GM19239 (cell line): Measurements from ENCODE around the gene NPPC.
"Not testable (repeated sequence)": the region's sequence is repeated elsewhere in the genome, so short reads cannot be mapped to it uniquely, and the experiment has no call there.

Experiments used
- DNase-seq: peaks from one replicate; pipeline ENCODE4 v3.0.0; 2011; ENCODE audit warnings: low spot score; ENCODE audit not compliant: insufficient read length
- FAIRE-seq: peaks from 2 replicates; lab custom pipeline; 2011; peaks lifted over from hg19 to GRCh38; lab: Jason Lieb, UNC

NPPC gene

DNA sequence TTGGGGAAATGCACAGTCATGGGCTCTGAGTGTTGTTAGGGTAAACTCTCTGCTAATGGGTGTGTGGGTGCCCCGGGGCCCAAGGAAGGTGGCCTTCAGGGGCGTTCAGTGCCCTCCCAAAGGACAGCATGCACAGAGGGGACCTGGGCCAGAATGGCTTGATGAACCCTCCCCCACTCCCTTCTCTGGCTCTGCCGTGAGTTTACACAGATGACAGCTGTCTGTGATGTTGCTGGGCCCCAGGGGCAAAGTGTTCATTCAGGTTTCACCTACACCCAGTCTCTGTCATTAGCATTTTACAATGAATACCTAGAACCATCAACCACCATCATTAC, 3.2 kb downstream of the NPPC start:
- FAIRE-seq (no peak), DNase-seq (no peak)

DNA sequence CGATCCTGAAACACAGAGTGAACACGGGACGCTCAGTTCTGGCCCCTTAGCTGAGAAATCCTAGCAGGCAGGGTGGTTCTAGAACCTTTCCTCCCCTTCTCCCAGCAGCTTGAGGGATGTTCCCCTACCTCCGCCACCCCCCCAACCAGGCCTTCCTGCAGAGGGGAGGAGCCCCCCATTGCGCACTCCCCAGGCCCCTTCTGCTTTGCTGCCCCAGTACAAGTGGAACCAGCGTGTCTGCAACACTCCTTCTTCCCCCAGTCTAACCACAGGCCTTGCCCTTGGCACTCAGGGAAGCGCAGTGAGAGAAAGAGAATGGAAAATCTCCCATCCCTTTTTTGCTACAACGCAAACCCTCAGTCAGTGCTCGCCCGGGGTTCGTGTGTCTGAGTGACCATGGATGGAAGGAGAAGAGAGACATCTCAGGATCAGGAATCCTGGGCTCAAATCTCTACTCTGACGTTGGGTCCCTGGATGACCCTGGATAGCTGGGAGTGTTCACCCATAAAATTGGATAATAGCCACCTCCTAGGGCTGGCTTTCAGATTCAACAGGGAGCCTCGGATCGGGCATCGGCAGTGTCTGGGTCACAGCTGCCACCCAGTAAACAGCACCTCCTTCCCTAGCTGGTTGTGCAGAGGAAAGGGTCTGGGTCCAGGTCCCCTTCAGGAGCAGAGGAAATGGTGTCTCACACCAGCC, 3.7 kb downstream of the NPPC start:
- DNase-seq (no peak), FAIRE-seq (no peak)

DNA sequence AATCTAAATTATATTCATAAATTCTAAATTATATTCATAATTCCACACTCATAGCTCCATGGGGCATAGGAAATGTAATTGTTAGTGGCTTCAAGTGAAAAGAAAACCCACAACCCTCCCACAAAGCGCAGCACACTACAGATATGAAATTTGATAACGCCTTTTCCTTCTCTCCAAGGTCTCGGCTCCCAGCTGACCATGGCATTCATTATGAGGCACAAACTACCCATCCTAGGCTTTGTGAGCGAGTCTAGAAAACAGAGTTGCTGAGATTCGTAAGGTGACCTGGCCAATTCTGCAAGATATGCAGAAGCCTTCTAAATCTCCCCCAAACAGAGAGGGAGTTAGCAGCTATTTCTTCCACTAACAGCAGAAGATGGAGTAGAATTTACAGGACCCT, 5.4 kb downstream of the NPPC start:
- DNase-seq (no peak), FAIRE-seq (no peak)

DNA sequence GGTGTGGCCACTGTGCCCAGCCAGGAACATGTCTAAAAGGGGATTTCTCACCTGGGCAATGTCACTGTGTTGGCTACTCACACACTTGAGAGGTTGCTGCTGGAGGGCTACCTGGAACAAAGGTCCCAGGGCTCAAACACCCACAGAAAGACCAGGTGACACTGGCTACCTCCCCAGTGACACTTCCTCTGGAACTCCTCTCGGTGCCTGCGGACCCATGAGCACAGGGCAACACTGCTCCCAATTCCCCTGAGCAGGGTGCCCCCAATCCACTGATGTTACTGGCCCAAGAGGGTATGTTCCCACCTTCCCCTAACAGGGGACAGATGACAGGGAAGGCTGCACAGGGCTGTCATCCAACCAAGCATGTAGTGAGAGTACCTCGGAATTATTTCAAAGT, 5.8 kb downstream of the NPPC start:
- no peak for FAIRE-seq

DNA sequence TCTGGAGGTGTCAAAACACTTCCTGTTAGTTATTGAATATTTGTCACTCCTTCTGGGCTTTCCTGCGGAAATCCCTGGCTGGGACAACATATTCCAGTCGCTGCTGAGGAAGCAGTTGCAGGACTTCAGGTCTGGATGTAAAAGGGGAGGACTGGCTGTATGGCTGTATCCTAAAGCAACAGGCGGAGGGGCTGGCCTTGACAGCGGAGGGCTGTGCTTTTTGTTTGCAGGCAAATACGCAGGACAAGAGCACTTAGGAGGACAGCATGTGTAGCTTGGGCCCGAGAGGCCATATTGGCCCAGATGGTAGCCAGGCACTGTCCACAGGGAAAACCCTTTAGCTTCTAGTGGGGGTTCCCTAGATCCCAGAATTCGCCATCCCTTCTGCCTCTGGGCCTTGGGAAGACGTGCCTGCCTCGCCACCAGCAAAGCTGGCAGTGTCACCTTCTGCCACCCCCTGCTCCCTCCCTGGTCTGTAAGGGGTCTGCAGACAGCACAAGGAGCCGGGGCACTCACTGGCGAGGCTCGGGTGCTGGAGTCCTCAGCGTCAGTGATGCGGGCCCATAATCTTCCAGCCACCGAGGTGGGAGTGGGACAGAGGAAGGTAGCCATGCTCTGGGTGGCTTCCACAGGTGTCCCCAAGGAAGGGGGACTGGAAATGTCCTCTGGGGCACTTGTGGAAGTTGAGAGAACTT, 6.7 kb downstream of the NPPC start:
- no peak for FAIRE-seq

More for the DNA sequence above, 5.8 kb downstream of the NPPC start:
- DNase-seq, result no peak

DNA sequence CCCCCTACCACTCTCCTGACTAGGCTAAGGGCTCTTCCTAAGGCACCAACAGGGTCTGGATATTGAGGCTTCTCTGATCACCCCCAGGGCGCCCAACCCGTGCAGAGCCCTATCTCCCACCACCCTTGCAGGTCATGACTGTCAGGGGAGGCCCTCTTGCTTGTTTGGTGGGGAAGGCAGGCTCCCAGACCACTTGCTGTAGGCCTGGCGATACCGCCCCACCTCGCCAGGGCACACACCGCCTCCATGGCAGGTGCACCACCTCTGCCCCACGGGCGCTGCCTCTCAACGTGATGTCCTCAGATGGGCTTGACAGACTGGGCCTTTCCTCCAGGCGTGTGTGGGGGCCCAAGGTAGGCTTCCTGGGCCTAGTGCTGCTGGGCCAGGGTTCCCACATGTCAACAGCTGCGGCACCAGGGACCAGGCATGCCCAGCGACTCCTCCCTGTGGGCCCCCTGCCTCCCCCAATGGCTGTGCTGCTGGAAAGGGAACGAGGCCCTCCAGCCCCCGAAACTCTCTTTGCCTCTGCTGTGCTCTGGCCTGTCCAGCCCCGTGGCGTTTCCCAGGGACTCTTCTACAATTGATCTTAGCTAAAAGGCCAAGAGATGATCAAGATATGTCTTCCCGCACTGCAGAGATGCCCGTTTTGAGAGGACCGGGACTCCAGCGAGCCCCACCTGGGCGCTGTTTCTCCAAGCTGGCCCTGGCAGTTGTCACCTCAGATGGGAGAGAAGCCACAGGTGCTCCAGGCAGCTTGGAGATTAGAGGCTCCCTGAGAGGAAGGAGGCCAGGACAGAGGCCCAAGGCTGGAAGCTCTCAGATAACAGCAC, 7.5 kb downstream of the NPPC start:
- DNase-seq, result no peak
- FAIRE-seq, result no peak

More for the DNA sequence above, 6.7 kb downstream of the NPPC start:
- DNase-seq, result no peak

DNA sequence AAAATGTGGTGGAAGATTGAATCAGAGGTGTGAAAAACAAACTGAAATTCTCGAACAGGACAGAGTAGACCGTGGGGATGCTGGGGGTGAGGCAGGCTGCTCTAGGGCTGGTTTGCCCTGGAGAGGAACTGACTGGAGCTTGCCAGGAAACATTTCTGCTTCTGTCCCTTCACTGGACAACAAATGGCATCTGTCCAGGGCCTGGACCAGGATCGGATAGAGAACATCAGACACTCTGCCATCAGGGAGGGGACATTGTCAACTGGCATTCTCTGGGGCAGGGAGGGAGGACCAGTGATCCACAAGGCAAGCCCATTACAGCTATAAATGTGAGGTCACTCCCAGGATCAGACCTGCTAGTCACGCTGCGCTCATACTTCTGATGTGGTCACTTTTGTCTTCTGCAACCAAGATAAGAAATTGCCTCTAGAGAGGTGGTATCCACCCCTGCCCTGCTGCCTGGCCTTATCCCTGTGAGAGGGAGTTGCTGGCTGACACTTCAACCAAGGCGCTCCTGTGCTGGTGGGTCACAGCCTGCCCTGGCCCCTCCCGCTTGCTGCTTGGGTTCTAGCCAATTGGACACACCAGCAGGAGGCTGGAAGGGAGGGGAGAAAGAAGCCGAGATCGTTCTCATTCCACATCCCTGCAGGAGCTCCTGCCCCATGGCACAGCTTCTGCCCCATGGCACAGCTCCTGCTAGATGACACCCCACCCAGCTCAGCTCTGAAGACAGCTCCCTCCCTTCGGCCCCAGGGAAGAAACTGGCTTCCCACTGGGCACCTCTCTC, 8.7 kb downstream of the NPPC start:
- no peak for FAIRE-seq
- no peak for DNase-seq

DNA sequence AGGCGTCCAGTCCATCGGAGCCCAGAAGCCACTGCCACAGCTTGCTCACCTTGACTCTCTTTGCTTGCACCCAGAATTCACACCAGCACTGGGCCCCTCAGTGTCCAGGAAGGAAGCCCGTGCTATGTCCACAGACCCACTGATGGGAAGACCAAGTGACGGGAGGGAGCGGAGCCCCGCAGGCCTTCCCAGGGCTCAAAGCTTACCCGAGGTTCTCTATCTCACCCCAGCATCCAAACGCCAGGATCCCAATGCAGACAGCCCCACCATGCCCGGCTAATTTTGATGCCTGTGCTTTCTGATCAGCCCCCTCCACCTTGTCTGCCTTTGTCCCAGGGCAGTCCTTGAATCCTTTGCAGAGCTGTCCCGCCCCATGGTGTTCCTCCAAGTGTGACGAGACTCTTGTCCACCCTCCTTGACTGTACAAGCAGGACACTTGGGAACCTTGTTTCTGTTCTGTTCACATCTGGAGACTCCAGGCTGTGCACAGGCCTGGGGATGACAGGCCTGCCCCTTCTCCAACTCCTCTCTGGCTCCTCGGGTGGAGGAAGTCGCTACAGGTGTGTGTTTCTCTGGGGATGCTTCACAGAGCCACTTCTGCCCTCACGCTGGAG, 12.0 kb downstream of the NPPC start:
- FAIRE-seq (no peak), DNase-seq (no peak)

DNA sequence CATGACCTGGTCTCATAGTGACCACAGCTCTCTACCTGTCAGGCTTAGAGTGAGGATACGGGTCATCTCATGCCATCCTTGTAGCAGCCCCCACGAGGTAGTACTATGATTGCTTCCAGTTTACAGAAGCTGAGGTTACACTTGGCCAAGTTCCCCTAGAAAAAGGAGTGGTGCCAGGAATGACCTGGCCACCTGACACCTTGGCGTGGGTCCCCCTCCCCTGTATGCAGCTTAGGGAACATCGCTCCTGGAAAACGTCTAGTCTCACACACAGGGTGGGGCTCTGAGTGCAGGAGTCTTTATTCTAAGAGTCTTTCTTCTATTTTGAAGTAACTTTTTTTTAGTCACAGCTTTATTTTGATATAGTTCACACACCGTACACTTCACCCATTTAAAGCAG, 14.8 kb downstream of the NPPC start:
- FAIRE-seq, result no peak
- DNase-seq, result no peak

DNA sequence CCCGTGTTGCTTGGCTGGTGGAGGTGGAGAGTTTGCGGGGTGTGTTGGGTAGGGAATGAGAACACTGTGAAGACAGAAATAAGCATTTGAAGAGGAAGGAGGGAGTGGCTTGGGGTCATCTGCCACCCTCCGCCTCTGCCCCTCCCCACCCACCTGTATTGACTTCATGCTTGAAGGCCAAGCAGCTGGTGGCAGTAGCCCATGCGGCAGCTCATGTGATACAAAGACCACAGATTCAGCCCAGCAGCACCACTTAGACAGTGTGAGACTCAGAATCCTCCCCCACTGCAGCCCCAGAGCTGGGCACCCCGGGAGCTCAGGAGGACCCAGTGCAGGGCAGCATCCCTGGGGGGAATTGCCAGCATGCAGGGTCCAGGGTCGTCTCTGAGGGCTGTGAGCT, 15.4 kb downstream of the NPPC start:
- no peak for FAIRE-seq

DNA sequence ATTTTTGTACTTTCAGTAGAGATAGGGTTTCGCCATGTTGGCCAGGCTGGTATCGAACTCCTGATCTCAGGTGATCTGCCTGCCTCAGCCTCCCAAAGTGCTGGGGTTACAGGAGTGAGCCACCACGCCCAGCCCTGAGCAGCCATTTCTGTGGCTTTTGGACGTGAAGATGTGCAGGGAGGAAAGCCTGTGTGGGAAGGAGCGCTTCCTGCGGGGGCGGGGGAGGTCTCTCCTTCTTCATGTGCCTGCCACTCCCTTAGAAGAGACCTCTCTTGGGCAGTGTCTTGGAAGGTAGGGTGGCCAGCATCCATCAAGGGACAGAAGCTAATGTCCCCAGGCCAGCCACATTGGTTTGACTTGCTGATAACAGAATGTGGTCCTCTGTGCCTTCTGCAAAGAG, 16.0 kb downstream of the NPPC start:
- FAIRE-seq, result not testable (repeated sequence)

More for the DNA sequence above, 15.4 kb downstream of the NPPC start:
- DNase-seq, result no peak

DNA sequence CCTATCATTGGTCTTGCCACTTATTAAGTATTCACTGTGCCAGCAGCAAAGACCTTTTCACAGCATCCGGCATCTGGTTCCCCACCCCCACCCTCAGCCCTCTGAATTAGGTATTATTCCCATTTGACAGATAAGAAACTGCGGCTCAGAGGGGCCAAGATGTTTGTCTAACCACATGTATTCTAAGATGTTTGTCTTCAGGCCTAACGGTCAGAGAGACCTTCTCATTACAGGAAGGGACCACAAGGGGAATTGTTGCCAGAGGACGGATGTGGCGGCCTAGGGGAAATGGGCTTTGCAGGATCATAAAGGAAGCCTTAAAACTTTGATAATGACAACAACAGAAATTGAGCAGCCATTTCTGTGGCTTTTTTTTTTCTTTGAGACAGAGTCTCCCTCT, 16.6 kb downstream of the NPPC start:
- FAIRE-seq (no peak), DNase-seq (no peak)

More for the DNA sequence above, 16.0 kb downstream of the NPPC start:
- not testable (repeated sequence) for DNase-seq

DNA sequence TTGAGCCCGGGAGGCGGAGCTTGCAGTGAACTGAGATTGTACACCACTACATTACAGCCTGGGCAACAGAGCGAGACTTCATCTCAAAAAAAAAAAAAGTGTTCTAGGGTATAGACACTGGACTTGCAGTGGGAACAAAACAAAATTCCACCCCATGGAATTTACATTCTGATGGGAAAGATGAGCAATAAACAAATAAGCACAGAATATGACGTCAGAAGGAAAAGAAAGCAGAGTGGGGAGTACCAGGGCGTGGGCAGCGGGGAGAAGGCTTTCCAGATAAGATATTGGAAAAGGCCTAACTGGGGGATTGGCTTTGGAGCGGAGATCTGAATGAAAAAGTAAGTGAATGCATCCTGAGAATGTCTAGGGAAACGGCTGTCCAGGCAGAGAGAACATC, 17.6 kb downstream of the NPPC start:
- FAIRE-seq (no peak), DNase-seq (no peak)

DNA sequence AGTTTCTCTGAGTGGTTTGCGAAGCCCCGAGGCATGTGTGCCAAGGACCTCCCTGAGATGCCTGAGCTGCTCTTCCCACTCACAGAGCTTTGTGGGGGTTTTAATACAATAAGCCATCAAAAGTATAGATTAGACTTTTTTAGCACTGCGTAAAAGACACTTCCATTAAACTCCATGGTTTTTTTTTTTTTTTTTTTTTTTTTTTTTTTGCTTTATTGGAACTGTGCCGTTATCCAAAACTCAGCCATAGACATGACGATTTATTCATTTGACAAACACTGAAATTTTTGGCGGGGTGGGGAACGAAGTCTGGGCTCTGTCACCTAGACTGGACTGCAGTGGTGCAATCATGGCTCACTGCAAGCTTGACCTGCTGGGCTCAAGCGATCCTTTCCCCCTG, 18.4 kb downstream of the NPPC start:
- FAIRE-seq (no peak), DNase-seq (no peak)

DNA sequence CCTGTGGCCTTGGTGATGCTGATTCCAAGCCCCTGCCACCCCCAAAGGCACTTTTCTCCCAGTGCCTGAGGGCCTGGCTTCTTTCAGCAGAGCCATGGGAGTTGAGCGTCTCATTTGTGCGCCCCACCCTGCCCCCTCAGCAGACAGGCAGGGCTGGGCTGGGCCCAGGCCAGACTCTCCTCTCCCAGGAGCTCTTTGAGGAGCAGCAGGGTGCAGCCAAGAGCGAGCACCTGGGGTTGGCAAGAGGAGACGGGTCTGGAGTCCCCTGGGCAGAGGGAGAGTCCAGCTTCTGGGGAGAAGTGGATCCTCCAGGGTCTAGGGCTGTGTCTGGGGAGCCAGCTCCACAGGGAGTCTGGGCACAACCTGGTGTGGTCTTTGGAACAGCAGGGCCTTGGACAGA, 21.2 kb downstream of the NPPC start:
- DNase-seq (no peak), FAIRE-seq (no peak)

DNA sequence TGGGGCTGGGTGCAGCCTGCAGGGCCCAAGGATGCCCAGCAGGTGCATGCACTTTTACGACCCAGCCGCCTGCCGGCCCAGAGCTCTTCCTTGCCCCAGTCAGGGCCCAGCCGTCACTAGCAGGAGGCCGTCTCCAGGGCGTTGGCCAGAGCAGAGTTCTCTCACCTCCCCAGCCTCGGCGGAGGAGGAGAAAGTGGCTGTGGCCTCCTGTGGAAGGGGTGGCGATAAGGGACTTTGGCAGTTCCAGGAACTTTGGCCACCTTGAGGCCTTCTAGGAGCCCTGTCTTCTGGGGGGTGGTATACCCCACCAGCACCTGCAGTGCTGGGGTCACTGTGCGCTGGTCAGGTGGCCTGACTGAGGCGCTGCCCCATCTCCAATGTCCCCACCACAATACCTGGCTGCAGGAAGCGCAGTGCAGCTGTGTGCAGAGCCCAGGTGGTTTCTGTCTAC, 22.0 kb downstream of the NPPC start:
- no peak for DNase-seq
- no peak for FAIRE-seq

DNA sequence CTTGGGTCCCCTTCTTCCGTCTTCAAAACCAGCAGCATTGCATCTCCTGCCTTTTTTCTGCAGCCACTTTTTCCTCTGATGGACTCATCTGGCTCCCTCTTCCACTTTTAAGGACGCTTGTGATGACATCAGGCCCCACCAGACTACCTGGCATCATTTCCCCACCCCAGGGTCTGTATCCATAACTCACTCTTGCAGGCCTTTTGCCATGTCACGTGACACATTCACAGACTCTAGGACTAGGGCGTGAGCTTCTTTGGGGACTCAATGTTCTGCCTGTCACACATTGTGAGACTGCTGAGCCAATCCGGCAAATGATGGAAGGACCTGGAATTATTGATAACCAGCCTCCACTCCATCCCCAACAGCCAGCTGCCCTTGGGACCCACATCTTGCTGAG, 23.6 kb downstream of the NPPC start:
- DNase-seq, result no peak
- no peak for FAIRE-seq

DNA sequence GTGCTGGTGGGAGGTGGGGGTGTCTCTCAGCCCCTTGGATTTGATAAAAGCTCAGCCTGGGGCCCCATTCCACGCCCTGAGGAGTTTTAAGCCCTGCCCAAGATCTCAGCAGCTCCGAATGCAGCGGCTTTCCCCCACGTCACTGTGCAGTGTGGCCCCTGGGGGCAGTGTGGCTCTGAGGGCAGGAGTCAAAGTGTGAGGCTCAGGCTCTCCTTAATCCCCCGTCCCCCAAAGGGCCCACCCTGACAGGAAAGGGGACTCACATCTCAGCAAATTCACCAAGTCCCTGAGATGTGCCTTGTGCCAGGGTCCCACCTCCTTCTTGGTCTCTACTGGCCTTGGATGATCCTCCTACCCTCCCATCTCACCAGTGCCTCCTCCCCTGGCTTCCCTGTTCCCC, 25.2 kb downstream of the NPPC start:
- no peak for FAIRE-seq
- no peak for DNase-seq

DNA sequence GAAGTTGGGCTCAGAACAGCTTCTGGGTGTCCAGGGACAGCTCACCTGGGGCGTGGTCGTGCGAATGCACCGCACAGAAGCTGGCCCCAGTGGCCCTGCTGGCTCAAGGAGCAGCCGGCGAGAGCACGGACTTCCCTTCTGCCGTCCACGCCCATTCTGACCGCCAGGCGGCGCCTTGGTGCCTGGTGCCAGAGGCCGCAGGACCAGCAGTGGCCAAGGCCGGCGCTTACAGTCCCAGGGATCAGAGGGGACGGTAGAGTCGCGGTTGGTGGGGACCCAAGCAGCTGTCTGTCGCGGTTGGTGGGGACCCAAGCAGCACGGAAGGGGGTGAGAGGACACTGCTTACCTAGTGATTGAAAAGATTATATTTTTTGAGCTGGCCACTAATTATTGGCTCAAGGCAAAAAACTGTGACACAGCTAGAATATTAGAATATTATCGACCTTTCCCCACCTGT, 25.7 kb downstream of the NPPC start:
- peak; percentile 71 for DNase-seq
- FAIRE-seq, result no peak
